Measurements from ENCODE around the gene CEACAM19.
"Not testable (repeated sequence)": the region's sequence is repeated elsewhere in the genome, so short reads cannot be mapped to it uniquely, and the experiment has no call there.

Gene CEACAM19

DNA sequence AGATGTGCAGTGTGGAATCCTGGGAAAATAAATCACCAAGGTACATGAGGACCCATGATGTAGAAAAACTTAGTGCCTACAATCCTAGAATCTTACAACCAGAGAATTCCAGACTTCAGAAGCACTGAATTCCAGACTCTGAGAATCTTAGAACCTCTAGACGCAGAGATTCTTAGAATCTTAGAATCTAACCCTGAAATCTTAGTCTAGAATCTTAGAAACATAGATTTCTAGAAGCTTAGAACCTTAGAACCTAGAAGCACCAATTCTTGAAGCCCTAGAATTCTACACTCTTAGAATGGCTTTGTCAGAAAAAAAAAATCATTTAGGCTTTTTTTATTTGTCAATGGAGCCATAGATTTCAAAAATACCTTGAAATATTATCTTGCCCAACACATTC is 33.7 kb downstream of the CEACAM19 start:
- Mint-ChIP-seq H3K27ac (no peak overlapping the region), H3K9me3 (no peaks in the 10 kb centered on the region)
- TF ChIP-seq CTCF (IDR thresholded peaks at IDR 0.05) = no peak

GRCh38 chr19:44705502-44706010 is 34.3 kb downstream of the CEACAM19 start:
- peaks cover 4% of the 10 kb centered on the region for H3K4me1 Mint-ChIP-seq
- H3K27ac Mint-ChIP-seq = no peak overlapping the region
- H3K36me3 Mint-ChIP-seq (ENCODE audit: low read depth) = no peaks in the 10 kb centered on the region
- peaks cover 8% of the 10 kb centered on the region for H3K27me3 Mint-ChIP-seq (ENCODE audit: low read depth, poor library complexity)
- DNase-seq = no peak
- no peak overlapping the region for H3K4me3 Mint-ChIP-seq
- no peaks in the 10 kb centered on the region for H3K9me3 Mint-ChIP-seq
- TF ChIP-seq CTCF (IDR thresholded peaks at IDR 0.05) = no peak

More for the DNA sequence above, 33.7 kb downstream of the CEACAM19 start:
- peaks cover 4% of the 10 kb centered on the region for H3K4me1 Mint-ChIP-seq
- H3K27me3 Mint-ChIP-seq (ENCODE audit: low read depth, poor library complexity) = peaks cover 8% of the 10 kb centered on the region
- no peak for DNase-seq
- H3K4me3 Mint-ChIP-seq = no peak overlapping the region
- no peaks in the 10 kb centered on the region for H3K36me3 Mint-ChIP-seq (ENCODE audit: low read depth)

DNA sequence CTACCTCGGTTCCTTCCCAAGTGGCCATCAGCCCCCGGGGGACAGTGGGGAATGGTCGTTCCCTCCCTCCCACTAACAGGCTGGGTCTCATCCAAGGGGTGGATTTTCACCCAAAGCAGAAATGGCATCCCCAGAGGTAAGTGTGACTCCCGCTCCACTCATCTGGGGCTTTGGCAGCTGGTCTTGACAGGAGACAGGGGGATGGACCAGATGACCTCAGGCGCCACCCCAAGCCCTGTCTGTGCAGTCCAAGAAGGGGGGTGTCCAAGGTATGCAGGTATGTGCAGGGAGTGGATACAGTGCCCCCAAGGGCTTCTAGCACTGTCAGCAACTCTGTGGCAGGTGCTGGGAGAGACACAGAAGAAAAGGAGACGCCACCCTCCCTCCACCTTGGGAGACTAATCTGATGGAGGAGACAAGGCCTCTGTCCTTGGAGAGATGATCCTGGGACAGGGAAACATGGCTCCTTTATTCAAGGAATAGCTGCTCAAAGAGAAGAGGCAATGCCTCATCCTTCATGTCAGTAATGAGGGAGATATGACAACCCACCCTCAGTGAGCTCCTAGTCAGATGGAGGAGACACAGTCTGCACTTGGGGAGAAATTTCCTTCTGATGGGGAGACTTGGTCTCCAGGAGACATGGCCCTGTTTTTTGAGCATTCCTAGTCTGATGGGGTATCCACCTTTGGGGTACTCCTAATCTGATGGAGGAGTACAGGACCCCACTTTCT is 35.4 kb downstream of the CEACAM19 start:
- Mint-ChIP-seq H3K4me3 (no peak overlapping the region), H3K9me3 (no peaks in the 10 kb centered on the region), H3K36me3 (ENCODE audit: low read depth) (no peaks in the 10 kb centered on the region), H3K27me3 (ENCODE audit: low read depth, poor library complexity) (peaks cover 8% of the 10 kb centered on the region), H3K4me1 (peaks cover 4% of the 10 kb centered on the region), H3K27ac (no peak overlapping the region)
- TF ChIP-seq CTCF (IDR thresholded peaks at IDR 0.05) = no peak
- no peak for DNase-seq

- H3K9me3 Mint-ChIP-seq = no peaks in the 10 kb centered on the region
- H3K27me3 Mint-ChIP-seq (ENCODE audit: low read depth, poor library complexity) = peaks cover 8% of the 10 kb centered on the region
- no peaks in the 10 kb centered on the region for H3K36me3 Mint-ChIP-seq (ENCODE audit: low read depth)
- no peak for TF ChIP-seq CTCF (IDR thresholded peaks at IDR 0.05)
- peaks cover 3% of the 10 kb centered on the region for H3K4me1 Mint-ChIP-seq
- no peak overlapping the region for H3K4me3 Mint-ChIP-seq
- DNase-seq = no peak
- H3K27ac Mint-ChIP-seq = no peak overlapping the region
These were observed 36.5 kb downstream of the CEACAM19 start for GRCh38 chr19:44707794-44708193.

GRCh38 chr19:44708940-44709339 is 37.7 kb downstream of the CEACAM19 start:
- DNase-seq = no peak
- H3K36me3 Mint-ChIP-seq (ENCODE audit: low read depth) = no peaks in the 10 kb centered on the region
- no peak overlapping the region for H3K4me3 Mint-ChIP-seq
- H3K27me3 Mint-ChIP-seq (ENCODE audit: low read depth, poor library complexity) = peaks cover 8% of the 10 kb centered on the region
- TF ChIP-seq CTCF (IDR thresholded peaks at IDR 0.05) = no peak
- H3K27ac Mint-ChIP-seq = no peak overlapping the region
- H3K4me1 Mint-ChIP-seq = no peaks in the 10 kb centered on the region
- peaks cover under 1% of the 10 kb centered on the region for H3K9me3 Mint-ChIP-seq

GRCh38 chr19:44709434-44710266 is 38.4 kb downstream of the CEACAM19 start:
- not testable (repeated sequence) for H3K4me3 Mint-ChIP-seq; H3K4me1 Mint-ChIP-seq; DNase-seq; H3K9me3 Mint-ChIP-seq; H3K27ac Mint-ChIP-seq; H3K36me3 Mint-ChIP-seq (ENCODE audit: low read depth)
- peaks cover 13% of the 10 kb centered on the region for H3K27me3 Mint-ChIP-seq (ENCODE audit: low read depth, poor library complexity)
